Stimulated activated CD4-positive, alpha-beta T cell treated with anti-CD3 and anti-CD28 coated beads, Interleukin-15, amount 100 ng/mL, for 1 hour (primary cell): ENCODE measurements around the gene ACY1.
"Not testable (repeated sequence)": the region's sequence is repeated elsewhere in the genome, so short reads cannot be mapped to it uniquely, and the experiment has no call there.

ENCODE experiments used
- DNase-seq, 2 donors: peaks; one replicate each; pipeline ENCODE4 v3.0.0-alpha.2; 2020; ENCODE audit warnings: low read depth in 1 of 2, low spot score in 1 of 2

Gene ACY1

GRCh38 chr3:52023860-52024764 is 40.8 kb downstream of the ACY1 start:
- no peak for DNase-seq

DNA sequence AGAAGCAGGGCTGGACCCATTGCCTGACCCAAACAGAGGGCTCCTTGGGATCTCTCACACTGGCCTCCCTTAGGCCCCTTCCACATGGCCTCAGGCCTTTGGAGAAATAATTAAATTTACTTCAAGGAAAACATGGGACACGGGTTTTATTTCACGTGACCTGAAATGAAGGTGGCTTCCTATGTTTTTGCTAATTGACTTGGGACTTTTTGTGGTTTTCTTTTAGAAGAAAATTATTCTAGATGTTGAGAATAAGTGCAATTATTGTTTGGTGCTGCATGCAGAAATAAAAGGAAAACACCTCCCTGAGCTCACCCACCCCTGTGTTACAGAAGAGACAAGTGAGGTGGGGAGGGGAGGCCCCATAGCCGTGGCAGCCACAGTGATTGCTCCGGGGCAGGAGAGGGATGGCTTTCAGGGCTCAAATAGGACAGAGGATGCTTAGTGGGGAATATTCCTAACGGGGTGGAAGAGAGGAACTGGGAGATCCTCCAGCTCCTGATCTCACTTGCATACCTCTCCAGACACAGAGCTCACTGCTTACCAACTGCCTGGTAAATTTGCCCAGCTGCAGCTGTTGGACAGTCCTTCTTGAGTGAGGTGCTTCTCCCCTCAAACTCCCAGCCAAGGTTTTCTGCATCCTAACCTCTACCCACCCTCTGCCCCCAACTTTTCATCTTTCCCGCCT is 41.6 kb downstream of the ACY1 start:
- no peak for DNase-seq

- DNase-seq: no peak
Observed at GRCh38 chr3:52025453-52025852, 42.1 kb downstream of the ACY1 start.

GRCh38 chr3:52026041-52026440 is 42.7 kb downstream of the ACY1 start:
- no peak for DNase-seq

DNA sequence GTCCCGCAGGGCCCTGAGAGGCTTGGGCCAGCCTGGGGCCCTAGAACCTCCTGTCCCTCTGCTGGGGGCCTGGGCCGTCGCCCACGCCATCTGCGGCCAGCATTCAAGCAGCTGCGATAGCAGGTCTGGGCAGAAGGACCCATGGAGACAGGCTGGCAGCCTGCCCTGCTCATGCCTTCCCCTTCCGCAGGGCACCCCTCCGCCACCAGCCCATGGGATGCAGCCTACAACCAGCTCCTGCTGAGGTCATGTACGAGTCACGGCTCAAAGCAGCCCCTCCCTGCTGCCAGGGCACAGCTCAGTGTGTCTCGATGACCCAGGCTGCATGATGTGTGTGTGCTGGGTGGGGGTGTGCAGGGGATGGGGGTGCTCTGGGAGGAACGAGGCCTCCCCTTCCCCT is 45.2 kb downstream of the ACY1 start:
- no peak for DNase-seq

DNA sequence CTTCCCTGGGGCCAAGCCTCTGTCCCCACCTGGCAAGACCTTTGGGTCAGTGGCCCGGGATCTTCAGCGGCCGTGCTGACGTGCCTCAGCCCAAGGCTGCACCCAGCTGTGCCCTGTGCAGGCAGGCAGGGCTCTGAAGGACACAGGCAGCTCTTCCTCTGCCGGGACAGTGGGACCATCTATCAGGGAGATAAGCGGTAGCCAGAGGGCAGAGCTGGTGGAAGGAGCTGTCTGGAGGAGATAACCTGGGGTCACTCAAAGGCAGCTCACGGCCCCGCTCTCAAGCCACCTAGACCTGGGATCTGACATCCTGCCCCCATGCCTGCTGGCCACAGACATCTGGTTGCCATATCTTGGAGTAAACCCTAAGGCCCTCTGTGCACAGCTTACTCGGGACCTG is 45.7 kb downstream of the ACY1 start:
- DNase-seq: no peak

GRCh38 chr3:52029535-52029934 is 46.2 kb downstream of the ACY1 start:
- no peak for DNase-seq

- no peak for DNase-seq
Observed at GRCh38 chr3:52030714-52031310, 47.5 kb downstream of the ACY1 start.

DNA sequence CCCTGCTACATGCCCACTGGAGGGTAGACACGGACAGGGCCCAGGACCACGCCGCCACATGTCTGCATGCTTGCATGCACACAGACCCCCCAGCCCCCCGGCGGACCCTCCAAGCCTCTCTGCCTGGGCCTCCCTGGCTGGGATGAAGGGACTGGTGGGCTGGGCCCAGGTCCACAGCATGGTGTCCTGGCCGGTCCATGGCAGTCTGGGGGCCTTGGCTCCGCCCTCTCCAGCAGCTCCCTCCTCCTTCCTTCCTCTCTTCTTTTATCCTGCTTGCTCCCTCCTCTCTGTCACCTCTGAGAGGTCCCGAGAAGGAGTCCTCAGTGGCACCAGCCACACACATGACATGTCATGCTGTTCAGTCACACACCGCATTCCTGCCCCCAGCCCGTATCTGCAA is 48.6 kb downstream of the ACY1 start:
- no peak for DNase-seq

DNA sequence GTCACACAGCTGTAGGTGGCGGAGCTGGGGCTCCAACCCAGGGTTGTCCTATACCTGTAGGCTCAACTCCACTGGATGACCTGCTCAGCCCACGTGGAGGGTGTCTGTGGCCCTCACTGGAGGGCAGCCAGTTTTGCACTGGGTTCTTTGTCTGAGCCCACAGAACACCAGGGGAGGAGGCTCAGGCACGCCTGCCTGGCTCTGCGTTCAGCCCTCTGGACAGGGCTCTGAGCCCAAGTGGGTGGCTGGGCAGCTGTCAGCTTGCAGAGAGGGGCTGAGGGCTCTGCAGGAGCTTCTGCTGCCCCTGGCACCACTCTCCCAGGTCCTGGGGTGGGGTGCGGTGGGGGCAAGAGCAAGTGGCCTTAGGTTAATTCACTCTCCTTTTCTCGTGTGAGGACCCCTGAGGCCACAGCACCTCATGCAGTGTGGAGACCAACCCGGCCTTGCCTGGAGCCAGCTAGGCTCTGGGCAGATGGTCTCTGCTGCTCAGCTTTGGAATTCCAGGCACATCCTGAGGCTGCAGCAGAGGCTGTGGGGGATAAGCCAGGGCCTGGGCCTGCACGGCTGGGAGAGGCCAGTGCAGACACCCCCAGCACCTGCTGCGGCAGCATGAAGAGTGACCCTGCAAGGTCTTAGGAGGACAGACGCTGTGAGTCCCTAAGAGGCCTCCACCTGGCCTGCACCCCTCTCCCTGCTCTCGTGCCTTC is 49.5 kb downstream of the ACY1 start:
- no peak for DNase-seq

DNA sequence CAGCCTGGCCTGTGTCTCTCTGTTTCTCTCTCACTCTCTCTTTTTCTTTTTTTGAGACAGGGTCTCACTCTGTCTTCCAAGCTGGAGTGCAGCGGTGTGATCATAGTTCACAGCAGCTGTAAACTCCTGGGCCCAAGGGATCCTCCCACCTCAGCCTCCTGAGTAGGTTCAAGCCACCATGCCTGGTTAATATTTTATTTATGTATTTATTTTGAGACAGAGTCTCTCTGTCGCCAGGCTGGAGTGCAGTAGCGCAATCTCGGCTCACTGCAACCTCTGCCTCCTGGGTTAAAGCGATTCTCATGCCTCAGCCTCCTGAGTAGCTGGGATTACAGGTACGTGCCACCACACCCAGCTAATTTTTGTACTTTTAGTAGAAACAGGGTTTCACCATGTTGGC is 50.4 kb downstream of the ACY1 start:
- DNase-seq: not testable (repeated sequence)

GRCh38 chr3:52034212-52034611 is 50.9 kb downstream of the ACY1 start:
- DNase-seq: no peak

GRCh38 chr3:52034651-52035050 is 51.3 kb downstream of the ACY1 start:
- no peak for DNase-seq

DNA sequence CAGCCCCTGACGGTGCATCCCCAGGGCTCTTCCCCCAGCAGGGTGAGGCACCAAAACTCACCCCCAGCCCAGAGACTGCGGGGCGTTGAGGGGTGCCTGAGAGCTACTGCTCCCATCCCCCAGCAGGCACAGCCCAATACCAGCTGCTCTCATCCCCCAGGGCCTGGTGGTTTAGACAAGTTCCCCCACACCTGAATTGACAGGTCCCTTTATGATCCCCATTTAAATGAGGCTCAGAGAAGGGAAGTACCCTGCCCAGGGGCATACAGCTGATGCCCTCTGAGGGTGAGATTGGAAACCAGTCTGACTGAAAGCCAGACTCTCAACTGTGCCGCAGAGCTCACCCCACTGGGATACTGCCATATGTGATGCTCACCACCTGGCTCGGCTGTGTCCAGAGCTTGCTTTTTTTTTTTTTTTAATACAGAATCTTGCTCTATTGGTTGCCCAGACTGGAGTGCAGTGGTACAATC is 52.9 kb downstream of the ACY1 start:
- no peak for DNase-seq

DNA sequence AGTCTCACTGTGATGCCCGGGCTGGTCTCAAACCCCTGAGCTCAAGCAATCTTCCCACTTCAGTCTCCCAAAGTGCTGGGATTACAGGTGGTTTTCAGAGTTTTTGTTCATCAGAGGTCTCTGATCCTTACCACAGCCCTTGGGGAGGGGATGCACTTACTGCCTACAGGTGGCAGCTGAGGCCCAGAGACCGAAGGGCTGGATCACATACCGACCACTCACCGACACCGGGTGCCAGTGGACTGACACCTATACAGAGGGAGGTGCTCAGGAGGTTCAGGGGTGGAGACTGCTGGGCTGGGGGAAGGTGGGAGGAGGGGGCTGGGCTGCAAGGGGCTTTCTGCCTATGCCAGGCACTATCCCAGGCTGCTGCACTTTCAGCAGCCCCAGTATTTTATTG is 53.5 kb downstream of the ACY1 start:
- DNase-seq: no peak

DNA sequence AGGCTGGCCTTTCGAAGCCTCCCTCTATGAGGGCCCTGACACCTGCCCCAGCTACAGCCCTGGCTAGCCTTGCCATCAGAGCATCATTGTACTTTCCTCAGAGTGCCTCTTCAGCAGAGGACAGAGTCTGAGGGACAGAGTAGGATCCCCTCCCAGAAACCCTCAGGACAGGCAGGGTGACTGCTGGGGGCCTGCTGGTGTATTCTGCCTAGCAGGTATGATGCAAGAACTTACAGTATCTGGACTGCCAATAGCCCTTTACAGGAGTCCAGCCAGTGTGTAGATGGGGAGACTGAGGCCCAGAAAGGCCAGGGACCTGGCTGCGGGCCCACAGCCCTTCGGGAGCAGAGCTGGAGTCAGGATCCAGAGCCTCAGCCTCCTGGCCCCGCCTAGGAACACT is 54.0 kb downstream of the ACY1 start:
- no peak for DNase-seq

GRCh38 chr3:52038227-52038626 is 54.9 kb downstream of the ACY1 start:
- no peak for DNase-seq
